ENCODE results near the gene CDC14B. TPM values are rescaled to one million over a fixed set of nuclear protein-coding genes. Genes with fewer than 3 reads are reported as not detected.

The CDC14B gene
- total RNA-seq, 4 donors from 2014 or later, result 9.7 to 40.5 (median 20.6) TPM

GRCh38 chr9:96458226-96458625, 161.4 kb downstream of the CDC14B start:
- Histone ChIP-seq H3K4me1 (no peaks in the 10 kb centered on the region), H3K27ac (no peak overlapping the region), H3K36me3 (no peaks in the 10 kb centered on the region), H3K27me3 (no peaks in the 10 kb centered on the region), H3K9me3 (no peaks in the 10 kb centered on the region), H3K4me3 (no peak overlapping the region)
- intact Hi-C loops (cut with DNase I; ENCODE audit: low total_unique reads), result no loop called here
- DNase-seq, result no peak
- TF ChIP-seq CTCF (IDR thresholded peaks at IDR 0.05) (no peak), POLR2A (IDR thresholded peaks at IDR 0.05) (no peak)

- no peak for DNase-seq
- H3K27ac ChIP-seq, result no peak overlapping the region
- no peak for TF ChIP-seq POLR2A (IDR thresholded peaks at IDR 0.05)
- no peak for TF ChIP-seq CTCF (IDR thresholded peaks at IDR 0.05)
- intact Hi-C loops (cut with DNase I; ENCODE audit: low total_unique reads), result no loop called here
- no peak overlapping the region for H3K4me3 ChIP-seq
- no peaks in the 10 kb centered on the region for H3K27me3 ChIP-seq
- H3K4me1 ChIP-seq, result no peaks in the 10 kb centered on the region
- H3K9me3 ChIP-seq, result no peaks in the 10 kb centered on the region
- H3K36me3 ChIP-seq, result no peaks in the 10 kb centered on the region
Measured at GRCh38 chr9:96457266-96457665, 162.4 kb downstream of the CDC14B start.

- TF ChIP-seq CTCF (IDR thresholded peaks at IDR 0.05) (peak in 2 of 4 experiments; percentile 15 to 28), POLR2A (IDR thresholded peaks at IDR 0.05) (no peak)
- no peak overlapping the region for H3K4me3 ChIP-seq
Measured at GRCh38 chr9:96453625-96454024, 166.0 kb downstream of the CDC14B start.

GRCh38 chr9:96450613-96451528, 168.8 kb downstream of the CDC14B start:
- peak overlapping the region; percentile 59 to 87 for H3K4me3 ChIP-seq
- intact Hi-C loops (cut with DNase I; ENCODE audit: low total_unique reads), result no loop called here
- peak in 1 of 2 donors; percentile 19 for DNase-seq

More at GRCh38 chr9:96453625-96454024, 166.0 kb downstream of the CDC14B start:
- DNase-seq, result no peak
- Histone ChIP-seq H3K9me3 (no peaks in the 10 kb centered on the region), H3K27me3 (no peaks in the 10 kb centered on the region), H3K36me3 (no peaks in the 10 kb centered on the region), H3K4me1 (no peaks in the 10 kb centered on the region), H3K27ac (no peak overlapping the region)
- intact Hi-C loops (cut with DNase I; ENCODE audit: low total_unique reads), result no loop called here

More at GRCh38 chr9:96450613-96451528, 168.8 kb downstream of the CDC14B start:
- Histone ChIP-seq H3K36me3 (no peaks in the 10 kb centered on the region), H3K9me3 (no peaks in the 10 kb centered on the region), H3K27ac (peak overlapping the region; percentile 68 to 87), H3K27me3 (no peaks in the 10 kb centered on the region), H3K4me1 (no peaks in the 10 kb centered on the region)
- no peak for TF ChIP-seq POLR2A (IDR thresholded peaks at IDR 0.05)
- no peak for TF ChIP-seq CTCF (IDR thresholded peaks at IDR 0.05)

Other genes with a start within 250 kb of the CDC14B start
- gene SLC35D2, start 236.1 kb downstream of the CDC14B start, total RNA-seq, result 10 to 100 TPM in 3 of 4 donors, 1 to 10 TPM in 1; 5.6 to 38.5 (median 21.0) TPM
- 10 to 100 TPM in 1 of 4 donors, 1 to 10 TPM in 2, under 1 TPM in 1; 0.26 to 21.2 (median 1.7) TPM for gene ZNF367, start 201.5 kb downstream of the CDC14B start, total RNA-seq
- gene HABP4, start 169.7 kb downstream of the CDC14B start, total RNA-seq, result 10 to 100 TPM in 2 of 4 donors, 1 to 10 TPM in 2; 4.1 to 19.4 (median 11.9) TPM
- gene PRXL2C, start 35.5 kb upstream of the CDC14B start, total RNA-seq, result 10 to 100 TPM in 3 of 4 donors, 1 to 10 TPM in 1; 8.5 to 24.7 (median 19.8) TPM
- 10 to 100 TPM in 3 of 4 donors, 1 to 10 TPM in 1; 5.0 to 45.8 (median 20.3) TPM for gene ZNF510, start 158.2 kb upstream of the CDC14B start, total RNA-seq
- 10 to 100 TPM in 3 of 4 donors, 1 to 10 TPM in 1; 9.2 to 25.9 (median 19.1) TPM for gene ZNF782, start 234.7 kb upstream of the CDC14B start, total RNA-seq